Nephron (organoid): ENCODE data around the gene DPP10.

Experiments used
- H3K27ac Mint-ChIP-seq, 3 experiments: 2 replicates each; pipeline ENCODE4 v1.8.0; 2020; ENCODE audit warnings: mixed read lengths in 3 of 3, mild to moderate bottlenecking in 2 of 3, moderate library complexity in 1 of 3
- H3K27me3 Mint-ChIP-seq: 2 replicates; pipeline ENCODE4 v1.8.0; 2021; ENCODE audit warnings: low read depth, mild to moderate bottlenecking, moderate library complexity, mixed read lengths
- H3K36me3 Mint-ChIP-seq: 2 replicates; pipeline ENCODE4 v1.8.0; 2020; ENCODE audit warnings: low read depth, mixed read lengths
- H3K4me1 Mint-ChIP-seq: 2 replicates; pipeline ENCODE4 v1.8.0; 2020; ENCODE audit warnings: mixed read lengths
- H3K4me3 Mint-ChIP-seq, 3 experiments: 2 replicates each; pipeline ENCODE4 v1.8.0; 2020; ENCODE audit warnings: mild to moderate bottlenecking in 3 of 3, mixed read lengths in 3 of 3, moderate library complexity in 2 of 3
- H3K9me3 Mint-ChIP-seq: 2 replicates; pipeline ENCODE4 v1.8.0; 2020; ENCODE audit warnings: mixed read lengths
- TF ChIP-seq, protein P1 (sequence below), 3 experiments: fragments of 200-600 bp; sonication (generic); IDR thresholded peaks; one replicate each; pipeline ENCODE4 v1.5.0; 2021; ENCODE audit warnings: antibody characterized with exemption in 3 of 3; ENCODE audit not compliant: unreplicated experiment in 3 of 3

The DPP10 gene

DNA sequence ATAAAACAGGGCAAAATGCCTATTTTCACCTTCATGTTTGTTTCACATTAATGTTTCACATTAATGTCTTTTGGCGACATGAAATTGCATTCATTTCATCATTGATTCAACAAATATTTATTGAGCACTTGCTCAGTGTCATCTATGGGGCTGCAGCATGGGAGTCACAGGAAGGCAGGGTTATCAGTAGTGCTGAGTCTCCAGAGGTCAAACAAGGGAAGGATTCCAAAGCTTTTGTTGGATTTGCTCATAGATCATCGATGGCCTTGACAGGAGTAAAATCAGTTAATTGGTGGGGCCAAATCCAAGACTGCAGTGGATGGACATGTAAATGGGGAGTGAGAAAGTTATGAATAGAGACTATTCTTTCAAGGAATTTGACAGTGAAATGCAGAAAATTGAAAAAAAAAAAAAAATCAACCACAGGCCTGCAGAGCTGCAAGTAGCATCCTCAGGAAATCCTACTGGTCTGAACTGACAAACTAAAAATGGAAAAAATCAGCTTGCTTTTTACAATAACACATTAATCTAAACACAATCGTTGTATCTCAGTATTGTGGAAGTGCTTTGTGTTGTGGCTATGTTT, 1290.8 kb downstream of the DPP10 start:
- Mint-ChIP-seq H3K36me3 (no peaks in the 10 kb centered on the region), H3K27ac (no peak overlapping the region), H3K4me1 (no peaks in the 10 kb centered on the region), H3K27me3 (no peaks in the 10 kb centered on the region), H3K4me3 (no peak overlapping the region), H3K9me3 (no peaks in the 10 kb centered on the region)
- TF ChIP-seq, protein P1, sequence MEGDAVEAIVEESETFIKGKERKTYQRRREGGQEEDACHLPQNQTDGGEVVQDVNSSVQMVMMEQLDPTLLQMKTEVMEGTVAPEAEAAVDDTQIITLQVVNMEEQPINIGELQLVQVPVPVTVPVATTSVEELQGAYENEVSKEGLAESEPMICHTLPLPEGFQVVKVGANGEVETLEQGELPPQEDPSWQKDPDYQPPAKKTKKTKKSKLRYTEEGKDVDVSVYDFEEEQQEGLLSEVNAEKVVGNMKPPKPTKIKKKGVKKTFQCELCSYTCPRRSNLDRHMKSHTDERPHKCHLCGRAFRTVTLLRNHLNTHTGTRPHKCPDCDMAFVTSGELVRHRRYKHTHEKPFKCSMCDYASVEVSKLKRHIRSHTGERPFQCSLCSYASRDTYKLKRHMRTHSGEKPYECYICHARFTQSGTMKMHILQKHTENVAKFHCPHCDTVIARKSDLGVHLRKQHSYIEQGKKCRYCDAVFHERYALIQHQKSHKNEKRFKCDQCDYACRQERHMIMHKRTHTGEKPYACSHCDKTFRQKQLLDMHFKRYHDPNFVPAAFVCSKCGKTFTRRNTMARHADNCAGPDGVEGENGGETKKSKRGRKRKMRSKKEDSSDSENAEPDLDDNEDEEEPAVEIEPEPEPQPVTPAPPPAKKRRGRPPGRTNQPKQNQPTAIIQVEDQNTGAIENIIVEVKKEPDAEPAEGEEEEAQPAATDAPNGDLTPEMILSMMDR (IDR thresholded peaks at IDR 0.05; ENCODE audit: unreplicated experiment in 3 of 3): no peak

GRCh38 chr2:115738111-115738510, 1295.7 kb downstream of the DPP10 start:
- no peaks in the 10 kb centered on the region for H3K9me3 Mint-ChIP-seq
- H3K27ac Mint-ChIP-seq: no peak overlapping the region
- no peak overlapping the region for H3K4me3 Mint-ChIP-seq
- H3K36me3 Mint-ChIP-seq: no peaks in the 10 kb centered on the region
- no peaks in the 10 kb centered on the region for H3K27me3 Mint-ChIP-seq
- H3K4me1 Mint-ChIP-seq: no peaks in the 10 kb centered on the region
- TF ChIP-seq, protein P1 (IDR thresholded peaks at IDR 0.05; ENCODE audit: unreplicated experiment in 3 of 3): no peak

- no peaks in the 10 kb centered on the region for H3K9me3 Mint-ChIP-seq
Measured at GRCh38 chr2:115739574-115739973, 1297.1 kb downstream of the DPP10 start.

GRCh38 chr2:115746151-115746550, 1303.7 kb downstream of the DPP10 start:
- Mint-ChIP-seq H3K27me3 (no peaks in the 10 kb centered on the region), H3K36me3 (no peaks in the 10 kb centered on the region)

More at GRCh38 chr2:115739574-115739973, 1297.1 kb downstream of the DPP10 start:
- TF ChIP-seq, protein P1 (IDR thresholded peaks at IDR 0.05; ENCODE audit: unreplicated experiment in 3 of 3): no peak
- no peak overlapping the region for H3K4me3 Mint-ChIP-seq
- no peak overlapping the region for H3K27ac Mint-ChIP-seq
- H3K36me3 Mint-ChIP-seq: no peaks in the 10 kb centered on the region
- H3K27me3 Mint-ChIP-seq: no peaks in the 10 kb centered on the region
- H3K4me1 Mint-ChIP-seq: no peaks in the 10 kb centered on the region

DNA sequence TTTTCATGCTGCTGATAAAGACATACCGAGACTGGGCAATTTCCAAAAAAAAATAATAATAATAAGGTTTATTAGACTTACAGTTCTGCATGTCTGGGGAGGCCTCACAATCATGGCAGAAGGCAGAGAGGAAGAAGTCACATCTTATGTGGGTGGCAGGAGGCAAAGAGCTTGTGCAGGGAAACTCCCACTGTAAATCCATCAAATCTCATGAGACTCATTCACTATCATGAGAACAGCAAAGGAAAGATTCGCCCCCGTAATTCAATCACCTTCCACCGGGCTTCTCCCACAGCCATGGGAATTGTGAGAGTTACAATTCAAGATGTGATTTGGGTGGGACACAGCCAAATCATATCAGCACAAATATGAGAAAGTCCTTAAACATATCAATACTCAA, 1314.8 kb downstream of the DPP10 start:
- TF ChIP-seq, protein P1 (IDR thresholded peaks at IDR 0.05; ENCODE audit: unreplicated experiment in 3 of 3): no peak
- no peaks in the 10 kb centered on the region for H3K27me3 Mint-ChIP-seq
- no peak overlapping the region for H3K4me3 Mint-ChIP-seq
- H3K9me3 Mint-ChIP-seq: no peaks in the 10 kb centered on the region
- H3K36me3 Mint-ChIP-seq: no peaks in the 10 kb centered on the region
- no peaks in the 10 kb centered on the region for H3K4me1 Mint-ChIP-seq
- no peak overlapping the region for H3K27ac Mint-ChIP-seq

More at GRCh38 chr2:115746151-115746550, 1303.7 kb downstream of the DPP10 start:
- Mint-ChIP-seq H3K9me3 (no peaks in the 10 kb centered on the region), H3K27ac (no peak overlapping the region), H3K4me3 (no peak overlapping the region), H3K4me1 (no peaks in the 10 kb centered on the region)
- TF ChIP-seq, protein P1 (IDR thresholded peaks at IDR 0.05; ENCODE audit: unreplicated experiment in 3 of 3): no peak

GRCh38 chr2:115763601-115764000, 1321.2 kb downstream of the DPP10 start:
- Mint-ChIP-seq H3K36me3 (no peaks in the 10 kb centered on the region), H3K27ac (no peak overlapping the region), H3K4me3 (no peak overlapping the region), H3K9me3 (no peaks in the 10 kb centered on the region), H3K4me1 (no peaks in the 10 kb centered on the region), H3K27me3 (no peaks in the 10 kb centered on the region)
- TF ChIP-seq, protein P1 (IDR thresholded peaks at IDR 0.05; ENCODE audit: unreplicated experiment in 3 of 3): no peak
